ENCODE data around the gene PI4K2B. TPM values are rescaled to one million over a fixed set of nuclear protein-coding genes. Genes with fewer than 3 reads are reported as not detected.
"Not testable (repeated sequence)": the region's sequence is repeated elsewhere in the genome, so short reads cannot be mapped to it uniquely, and the experiment has no call there.

Gene PI4K2B
- total and polyA plus RNA-seq, 7 donors, result 1.5 to 2.9 (median 2.2) TPM

- ATAC-seq (no peak), DNase-seq (no peak)
- Histone ChIP-seq H3K4me1 (peaks cover 9% of the 10 kb centered on the region), H3K9me3 (peaks cover 2% of the 10 kb centered on the region), H3K4me3 (no peak overlapping the region), H3K36me3 (ENCODE audit: insufficient read depth in 1 of 2, low read depth in 1 of 2) (no peaks in the 10 kb centered on the region), H3K27ac (no peak overlapping the region), H3K27me3 (ENCODE audit: insufficient read depth in 3 of 3, low read length in 2 of 3) (no peaks in the 10 kb centered on the region)
- 93 to 97% (median 95%) methylated on average over 1 of the region's 1 CpG for WGBS, 3 donors
- no peak for TF ChIP-seq CTCF (IDR thresholded peaks at IDR 0.05)
- intact Hi-C loops (cut with DNase I), result no loop called here
Observed at GRCh38 chr4:25238052-25238451, 4.2 kb downstream of the PI4K2B start.

GRCh38 chr4:25239528-25239927 lies 5.7 kb downstream of the PI4K2B start:
- ATAC-seq; H3K4me1 ChIP-seq; H3K27me3 ChIP-seq (ENCODE audit: insufficient read depth in 3 of 3, low read length in 2 of 3); H3K36me3 ChIP-seq (ENCODE audit: insufficient read depth in 1 of 2, low read depth in 1 of 2); H3K27ac ChIP-seq; DNase-seq; intact Hi-C loops (cut with DNase I); H3K4me3 ChIP-seq; H3K9me3 ChIP-seq: not testable (repeated sequence)
- WGBS, 3 donors, result 95 to 98% (median 95%) methylated on average over 10 to 15 of the region's 15 CpGs

- H3K27me3 ChIP-seq (ENCODE audit: insufficient read depth in 3 of 3, low read length in 2 of 3); H3K4me3 ChIP-seq; H3K36me3 ChIP-seq (ENCODE audit: insufficient read depth in 1 of 2, low read depth in 1 of 2); H3K9me3 ChIP-seq; ATAC-seq; H3K4me1 ChIP-seq; H3K27ac ChIP-seq; intact Hi-C loops (cut with DNase I); DNase-seq: not testable (repeated sequence)
- 80 to 96% (median 86%) methylated on average over 1 of the region's 1 CpG for WGBS, 3 donors
Observed at GRCh38 chr4:25240754-25241210, 6.9 kb downstream of the PI4K2B start.

GRCh38 chr4:25242195-25242594 lies 8.4 kb downstream of the PI4K2B start:
- DNase-seq; ATAC-seq; H3K4me3 ChIP-seq; H3K27ac ChIP-seq; H3K4me1 ChIP-seq; H3K9me3 ChIP-seq; H3K27me3 ChIP-seq (ENCODE audit: insufficient read depth in 3 of 3, low read length in 2 of 3); intact Hi-C loops (cut with DNase I); H3K36me3 ChIP-seq (ENCODE audit: insufficient read depth in 1 of 2, low read depth in 1 of 2): not testable (repeated sequence)
- WGBS, 3 donors, result 91 to 95% (median 93%) methylated on average over 3 of the region's 3 CpGs

GRCh38 chr4:25245181-25245580 lies 11.3 kb downstream of the PI4K2B start:
- peaks cover 6% of the 10 kb centered on the region for H3K9me3 ChIP-seq
- no peaks in the 10 kb centered on the region for H3K4me1 ChIP-seq
- 96 to 98% (median 97%) methylated on average over 10 of the region's 10 CpGs for WGBS, 3 donors
- H3K4me3 ChIP-seq, result no peak overlapping the region
- H3K36me3 ChIP-seq (ENCODE audit: insufficient read depth in 1 of 2, low read depth in 1 of 2), result no peaks in the 10 kb centered on the region
- ATAC-seq (no peak), DNase-seq (no peak)
- TF ChIP-seq CTCF (IDR thresholded peaks at IDR 0.05), result no peak
- intact Hi-C loops (cut with DNase I), result no loop called here
- no peaks in the 10 kb centered on the region for H3K27me3 ChIP-seq (ENCODE audit: insufficient read depth in 3 of 3, low read length in 2 of 3)
- no peak overlapping the region for H3K27ac ChIP-seq

- peaks cover 6% of the 10 kb centered on the region for H3K9me3 ChIP-seq
- no peak for TF ChIP-seq CTCF (IDR thresholded peaks at IDR 0.05)
- no peak overlapping the region for H3K27ac ChIP-seq
- ATAC-seq, result no peak
- H3K27me3 ChIP-seq (ENCODE audit: insufficient read depth in 3 of 3, low read length in 2 of 3), result no peaks in the 10 kb centered on the region
- 93 to 94% (median 94%) methylated on average over 22 of the region's 22 CpGs for WGBS, 3 donors
- H3K36me3 ChIP-seq (ENCODE audit: insufficient read depth in 1 of 2, low read depth in 1 of 2), result no peaks in the 10 kb centered on the region
- no peak overlapping the region for H3K4me3 ChIP-seq
- DNase-seq, result no peak
- intact Hi-C loops (cut with DNase I), result no loop called here
- no peaks in the 10 kb centered on the region for H3K4me1 ChIP-seq
Observed at GRCh38 chr4:25246680-25247611, 13.1 kb downstream of the PI4K2B start.

- 89 to 90% (median 89%) methylated on average over 5 to 6 of the region's 6 CpGs for WGBS, 3 donors
- H3K4me3 ChIP-seq; H3K9me3 ChIP-seq; DNase-seq; H3K27ac ChIP-seq; H3K27me3 ChIP-seq (ENCODE audit: insufficient read depth in 3 of 3, low read length in 2 of 3); intact Hi-C loops (cut with DNase I); H3K4me1 ChIP-seq; ATAC-seq; H3K36me3 ChIP-seq (ENCODE audit: insufficient read depth in 1 of 2, low read depth in 1 of 2): not testable (repeated sequence)
Observed at GRCh38 chr4:25248875-25249274, 15.0 kb downstream of the PI4K2B start.

GRCh38 chr4:25249494-25249893 lies 15.7 kb downstream of the PI4K2B start:
- 98 to 99% (median 99%) methylated on average over 17 to 25 of the region's 25 CpGs for WGBS, 3 donors
- ATAC-seq; DNase-seq; H3K27ac ChIP-seq; H3K4me1 ChIP-seq; H3K36me3 ChIP-seq (ENCODE audit: insufficient read depth in 1 of 2, low read depth in 1 of 2); intact Hi-C loops (cut with DNase I); H3K27me3 ChIP-seq (ENCODE audit: insufficient read depth in 3 of 3, low read length in 2 of 3); H3K4me3 ChIP-seq; H3K9me3 ChIP-seq: not testable (repeated sequence)

All from psoas muscle (tissue), 8 donors.